ENCODE results near the gene INTS12.

INTS12 gene

DNA sequence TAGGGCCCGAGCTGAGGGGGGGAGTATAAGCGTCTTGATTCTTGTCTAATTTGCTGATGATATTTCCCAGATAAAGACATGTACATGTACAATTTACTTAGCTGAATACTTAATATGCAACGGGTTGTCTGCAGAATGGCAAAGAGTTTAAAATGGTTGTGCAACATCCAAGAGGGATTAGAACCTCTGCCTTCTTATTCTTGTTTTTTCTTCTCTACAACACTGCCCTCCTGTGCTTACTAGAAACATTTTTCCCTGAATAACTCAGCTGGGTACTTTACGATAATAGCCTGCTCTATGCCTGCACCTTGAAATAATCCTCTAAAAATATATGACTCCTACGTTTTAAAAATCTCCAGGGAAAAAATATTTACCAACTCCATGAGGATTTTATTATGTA, 41.8 kb downstream of the INTS12 start:
- ATAC-seq (ENCODE audit: low read depth) (no peak), DNase-seq (ENCODE audit: low spot score in 2 of 2) (no peak)
- H3K4me1 Mint-ChIP-seq, result peaks cover 3% of the 10 kb centered on the region

DNA sequence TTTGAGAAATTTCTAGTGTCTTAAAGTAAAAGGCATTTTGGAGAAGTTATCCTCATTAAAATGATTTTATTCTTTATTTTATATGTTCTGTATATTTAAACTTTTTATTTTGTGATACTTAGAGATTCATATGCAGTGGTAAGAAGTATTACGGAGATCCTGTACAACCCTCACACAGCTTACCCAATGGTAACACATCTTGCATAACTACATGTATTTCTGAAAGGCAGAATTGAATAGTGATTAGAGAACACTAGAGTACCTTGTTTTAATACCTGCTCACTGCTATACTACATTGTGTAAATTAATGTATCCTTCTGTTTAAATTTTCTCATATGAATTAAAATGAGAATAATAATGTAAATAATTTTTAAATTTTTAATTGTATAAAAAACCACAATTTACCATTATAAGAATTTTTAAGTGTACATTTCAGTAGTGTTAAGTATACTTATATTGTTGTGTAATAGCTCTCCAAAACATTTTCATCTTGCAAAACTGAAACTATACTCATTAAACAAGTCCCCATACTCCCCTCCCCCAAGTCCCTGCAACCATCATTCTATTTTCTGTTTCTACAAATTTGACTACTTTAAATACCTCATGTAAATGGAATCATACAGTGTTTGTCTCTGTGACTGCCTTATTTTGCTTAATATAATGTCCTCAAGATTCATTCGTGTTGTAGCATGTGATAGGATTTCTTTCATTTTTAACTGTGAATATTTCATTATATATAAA, 45.4 kb downstream of the INTS12 start:
- Mint-ChIP-seq H3K27me3 (no peaks in the 10 kb centered on the region), H3K9me3 (no peaks in the 10 kb centered on the region), H3K4me3 (no peak overlapping the region), H3K4me1 (peaks cover 3% of the 10 kb centered on the region), H3K27ac (no peak overlapping the region), H3K36me3 (no peaks in the 10 kb centered on the region)
- DNase-seq (ENCODE audit: low spot score in 2 of 2), result no peak
- ATAC-seq (ENCODE audit: low read depth), result no peak

More for the DNA sequence above, 41.8 kb downstream of the INTS12 start:
- Mint-ChIP-seq H3K27me3 (no peaks in the 10 kb centered on the region), H3K27ac (no peak overlapping the region), H3K4me3 (no peak overlapping the region), H3K9me3 (no peaks in the 10 kb centered on the region), H3K36me3 (no peaks in the 10 kb centered on the region)

DNA sequence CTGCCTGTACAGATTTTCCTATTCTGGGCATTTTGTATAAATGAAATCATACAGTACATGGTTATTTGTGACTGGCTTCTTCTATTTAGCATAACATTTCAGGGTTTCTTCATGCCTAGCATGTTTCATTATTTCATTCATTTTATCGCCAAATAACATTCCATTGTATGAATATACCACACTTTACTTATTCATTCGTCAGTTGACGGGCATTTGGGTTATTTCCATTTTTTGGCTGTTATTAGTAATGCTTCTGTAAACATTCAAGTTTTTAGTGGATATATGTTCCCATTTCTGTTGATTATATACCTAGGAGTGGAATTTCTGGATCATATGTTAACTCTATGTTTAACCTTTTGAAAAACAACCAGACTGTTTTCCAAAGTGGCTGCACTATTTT, 47.5 kb downstream of the INTS12 start:
- H3K27ac Mint-ChIP-seq, result no peak overlapping the region
- no peaks in the 10 kb centered on the region for H3K36me3 Mint-ChIP-seq
- H3K4me1 Mint-ChIP-seq, result peaks cover 3% of the 10 kb centered on the region
- no peak for ATAC-seq (ENCODE audit: low read depth)
- no peak for DNase-seq (ENCODE audit: low spot score in 2 of 2)
- H3K4me3 Mint-ChIP-seq, result no peak overlapping the region
- H3K9me3 Mint-ChIP-seq, result no peaks in the 10 kb centered on the region
- no peaks in the 10 kb centered on the region for H3K27me3 Mint-ChIP-seq

DNA sequence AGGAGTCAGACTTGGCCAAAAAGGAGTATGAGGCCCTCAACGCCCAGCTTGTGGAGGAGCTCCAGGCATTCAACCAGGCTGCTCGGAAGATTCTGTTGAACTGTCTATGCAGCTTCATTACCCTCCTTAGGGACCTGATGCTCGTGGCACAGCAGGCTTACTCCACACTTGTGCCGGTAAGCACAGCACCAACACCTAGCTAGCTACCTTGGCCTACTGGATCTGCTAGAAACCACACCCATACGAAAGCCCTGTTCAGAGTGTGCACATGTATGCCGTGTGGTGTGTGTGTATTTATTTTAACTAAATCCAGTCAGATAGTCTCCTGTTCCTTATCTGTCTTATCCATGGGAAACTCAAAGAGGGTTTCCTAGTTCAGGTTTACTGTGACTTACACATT, 49.3 kb downstream of the INTS12 start:
- Mint-ChIP-seq H3K4me1 (peaks cover 3% of the 10 kb centered on the region), H3K9me3 (no peaks in the 10 kb centered on the region), H3K4me3 (no peak overlapping the region), H3K27ac (no peak overlapping the region), H3K36me3 (no peaks in the 10 kb centered on the region), H3K27me3 (no peaks in the 10 kb centered on the region)
- DNase-seq (ENCODE audit: low spot score in 2 of 2) (no peak), ATAC-seq (ENCODE audit: low read depth) (no peak)

DNA sequence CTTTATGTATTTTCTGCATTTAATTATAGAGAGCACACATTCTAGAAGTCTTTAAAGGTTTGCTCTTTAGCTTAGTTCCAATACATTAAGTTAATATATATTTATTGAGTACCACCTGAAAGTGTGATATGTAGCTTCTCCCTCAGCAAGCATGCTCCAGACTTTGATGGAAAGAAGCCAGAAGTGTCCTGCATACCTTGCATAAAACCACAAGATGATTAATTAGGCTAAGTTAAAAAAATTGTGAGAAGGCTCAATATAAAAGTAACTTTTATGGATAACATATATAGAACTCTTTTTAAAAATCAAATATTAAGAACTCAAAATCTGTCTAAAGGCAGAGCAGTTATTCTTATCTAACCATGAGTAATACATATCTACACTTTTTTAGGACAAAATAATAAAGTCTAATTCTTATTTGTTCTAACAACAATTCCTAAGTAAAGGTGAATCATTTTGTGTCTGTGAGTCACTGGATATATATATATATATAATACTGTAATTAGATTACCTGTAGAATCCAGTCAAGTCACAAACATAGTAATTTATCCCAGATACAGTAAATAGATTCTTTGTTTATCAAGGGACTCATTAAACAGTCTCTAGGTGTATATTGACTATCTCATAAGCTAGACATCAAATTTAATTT, 51.2 kb downstream of the INTS12 start:
- Mint-ChIP-seq H3K4me3 (no peak overlapping the region), H3K27me3 (no peaks in the 10 kb centered on the region), H3K27ac (no peak overlapping the region), H3K4me1 (no peaks in the 10 kb centered on the region), H3K36me3 (no peaks in the 10 kb centered on the region), H3K9me3 (no peaks in the 10 kb centered on the region)
- ATAC-seq (ENCODE audit: low read depth) (no peak), DNase-seq (ENCODE audit: low spot score in 2 of 2) (no peak)

DNA sequence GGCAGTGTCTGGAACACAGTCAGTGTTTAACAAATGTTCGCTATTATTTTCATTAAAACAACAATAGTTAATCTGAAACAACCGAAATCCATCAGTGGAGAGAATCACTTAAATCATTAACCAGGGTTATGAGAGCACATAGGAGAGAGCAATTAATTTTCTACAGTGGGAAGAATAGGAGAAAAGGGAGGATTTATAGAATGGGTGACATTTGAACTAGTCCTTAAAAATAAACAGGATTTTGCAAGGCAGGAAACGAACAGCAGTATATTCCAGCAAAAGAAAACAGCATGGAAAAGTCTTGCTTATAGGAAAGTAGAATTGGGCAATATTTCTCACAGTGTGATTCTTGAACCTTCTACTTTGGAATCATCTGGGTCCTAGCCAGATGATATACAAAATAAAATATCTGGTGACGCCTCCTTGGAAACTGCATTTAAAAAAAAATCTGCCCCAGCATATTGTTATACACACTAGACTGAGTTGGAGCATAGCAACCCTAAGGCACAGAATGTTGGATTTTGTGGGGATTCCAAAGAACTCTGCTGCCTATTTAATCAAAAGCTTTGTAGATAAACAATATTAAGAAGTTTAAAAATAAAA, 56.1 kb downstream of the INTS12 start:
- H3K9me3 Mint-ChIP-seq, result no peaks in the 10 kb centered on the region
- peaks cover 10% of the 10 kb centered on the region for H3K27me3 Mint-ChIP-seq
- no peak overlapping the region for H3K4me3 Mint-ChIP-seq
- no peak for DNase-seq (ENCODE audit: low spot score in 2 of 2)
- H3K27ac Mint-ChIP-seq, result no peak overlapping the region
- no peaks in the 10 kb centered on the region for H3K4me1 Mint-ChIP-seq
- no peak for ATAC-seq (ENCODE audit: low read depth)
- H3K36me3 Mint-ChIP-seq, result no peaks in the 10 kb centered on the region

DNA sequence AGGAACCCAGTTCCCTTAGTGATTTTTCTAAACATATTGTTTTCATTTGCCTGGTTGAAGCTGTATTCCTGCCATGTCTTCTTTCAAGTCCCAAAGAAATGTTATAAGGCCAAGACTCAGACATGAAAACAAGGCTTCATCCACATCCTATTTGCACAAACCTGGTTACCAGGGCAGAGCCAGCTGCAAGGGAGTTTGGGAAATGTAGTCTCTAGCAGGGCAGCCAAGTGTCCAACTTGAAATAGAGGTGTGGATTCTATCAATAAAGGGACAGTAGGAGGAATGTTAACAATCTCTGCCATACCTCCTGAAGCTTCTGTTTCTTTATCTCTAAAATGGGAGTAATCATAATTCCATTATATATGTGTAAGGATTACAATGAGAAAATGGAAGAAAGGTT, 56.6 kb downstream of the INTS12 start:
- ATAC-seq (ENCODE audit: low read depth), result no peak
- no peaks in the 10 kb centered on the region for H3K9me3 Mint-ChIP-seq
- H3K4me3 Mint-ChIP-seq, result no peak overlapping the region
- H3K36me3 Mint-ChIP-seq, result no peaks in the 10 kb centered on the region
- H3K4me1 Mint-ChIP-seq, result no peaks in the 10 kb centered on the region
- H3K27me3 Mint-ChIP-seq, result peaks cover 10% of the 10 kb centered on the region
- DNase-seq (ENCODE audit: low spot score in 2 of 2), result no peak
- no peak overlapping the region for H3K27ac Mint-ChIP-seq

DNA sequence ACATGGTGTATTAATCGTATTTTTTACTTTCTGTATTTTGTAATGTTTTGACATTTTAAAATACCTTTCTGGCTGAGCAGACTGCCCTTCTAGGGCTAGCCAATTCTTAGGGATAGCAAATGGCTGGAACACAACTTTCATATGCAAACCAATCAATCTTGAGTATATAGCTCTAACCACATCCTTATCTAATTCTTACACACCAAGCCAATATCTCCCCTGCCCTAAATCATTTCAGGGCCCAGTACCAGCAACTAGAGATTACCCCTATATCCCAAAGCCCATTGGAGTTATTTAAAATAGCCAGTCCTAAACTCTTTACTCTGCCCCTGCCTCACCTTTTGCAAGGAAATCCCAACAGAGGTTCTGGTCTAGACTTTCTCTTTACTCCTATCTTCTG, 58.3 kb downstream of the INTS12 start:
- H3K36me3 Mint-ChIP-seq, result no peaks in the 10 kb centered on the region
- ATAC-seq (ENCODE audit: low read depth) (no peak), DNase-seq (ENCODE audit: low spot score in 2 of 2) (no peak)
- no peaks in the 10 kb centered on the region for H3K4me1 Mint-ChIP-seq
- no peak overlapping the region for H3K27ac Mint-ChIP-seq
- no peaks in the 10 kb centered on the region for H3K9me3 Mint-ChIP-seq
- H3K27me3 Mint-ChIP-seq, result peaks cover 10% of the 10 kb centered on the region
- H3K4me3 Mint-ChIP-seq, result no peak overlapping the region

DNA sequence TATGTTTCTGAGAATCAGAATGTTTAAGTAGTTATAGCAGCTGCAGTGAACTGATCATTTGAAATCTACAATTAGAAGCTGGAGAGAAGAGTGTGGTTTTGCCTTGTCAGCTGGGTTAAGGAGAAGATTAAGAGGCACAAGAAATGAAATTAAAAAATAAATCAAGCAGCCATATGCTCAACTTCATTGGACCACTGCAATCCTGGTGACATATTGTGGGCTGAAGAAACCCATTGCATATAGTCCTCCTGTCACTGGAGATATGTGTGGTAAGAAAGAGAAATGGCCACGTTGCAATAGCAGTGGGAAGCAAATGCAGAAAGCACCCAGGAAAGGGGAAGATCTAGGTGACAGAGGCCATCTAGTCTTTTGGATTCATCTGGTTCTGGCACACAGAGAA, 63.0 kb downstream of the INTS12 start:
- ATAC-seq (ENCODE audit: low read depth) (no peak), DNase-seq (ENCODE audit: low spot score in 2 of 2) (no peak)
- H3K36me3 Mint-ChIP-seq, result no peaks in the 10 kb centered on the region
- H3K27me3 Mint-ChIP-seq, result peaks cover 9% of the 10 kb centered on the region
- no peak overlapping the region for H3K4me3 Mint-ChIP-seq
- H3K9me3 Mint-ChIP-seq, result no peaks in the 10 kb centered on the region
- H3K27ac Mint-ChIP-seq, result no peak overlapping the region
- no peaks in the 10 kb centered on the region for H3K4me1 Mint-ChIP-seq

DNA sequence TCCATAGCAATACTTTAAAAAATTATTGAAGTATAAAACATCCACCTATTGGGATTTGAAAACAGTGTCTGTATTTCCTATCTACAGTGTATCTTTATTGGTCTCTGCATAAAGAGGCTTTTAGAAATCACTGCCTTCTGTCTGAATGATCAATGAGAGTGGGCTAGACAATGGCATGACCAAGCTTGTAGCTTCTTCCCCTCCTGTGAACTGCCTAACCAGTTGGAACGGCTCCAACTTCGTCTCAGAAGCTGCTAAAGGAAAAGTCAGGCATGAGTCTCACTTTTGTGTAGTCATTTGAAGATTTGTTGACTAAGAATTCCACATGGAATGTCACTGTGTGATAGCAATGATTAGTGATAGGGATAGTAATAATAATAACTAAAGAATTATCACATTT, 64.2 kb downstream of the INTS12 start:
- H3K4me1 Mint-ChIP-seq, result no peaks in the 10 kb centered on the region
- H3K27ac Mint-ChIP-seq, result no peak overlapping the region
- ATAC-seq (ENCODE audit: low read depth), result no peak
- H3K27me3 Mint-ChIP-seq, result peaks cover 6% of the 10 kb centered on the region
- H3K9me3 Mint-ChIP-seq, result no peaks in the 10 kb centered on the region
- no peaks in the 10 kb centered on the region for H3K36me3 Mint-ChIP-seq
- no peak overlapping the region for H3K4me3 Mint-ChIP-seq
- no peak for DNase-seq (ENCODE audit: low spot score in 2 of 2)

DNA sequence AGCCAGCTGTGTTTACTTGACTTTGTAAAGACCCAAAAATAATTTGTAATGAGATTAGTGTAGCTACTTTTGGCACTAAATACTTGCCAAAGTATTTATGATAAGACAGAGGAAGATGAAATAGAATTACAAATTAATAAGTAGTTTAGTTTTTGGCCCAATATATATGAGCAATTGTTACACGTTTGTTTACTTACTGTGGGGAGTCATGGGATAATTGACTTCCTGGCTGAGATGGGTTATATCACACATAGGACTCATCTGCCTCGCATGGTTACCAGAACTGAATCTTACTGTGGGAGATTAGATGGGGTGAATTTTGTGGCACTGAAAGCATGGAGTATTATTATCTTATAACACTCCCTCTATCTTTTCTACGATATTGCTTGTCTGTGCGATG, 66.6 kb downstream of the INTS12 start:
- DNase-seq (ENCODE audit: low spot score in 2 of 2), result no peak
- no peaks in the 10 kb centered on the region for H3K9me3 Mint-ChIP-seq
- ATAC-seq (ENCODE audit: low read depth), result no peak
- H3K4me3 Mint-ChIP-seq, result no peak overlapping the region
- peaks cover 7% of the 10 kb centered on the region for H3K4me1 Mint-ChIP-seq
- H3K27me3 Mint-ChIP-seq, result peaks cover 2% of the 10 kb centered on the region
- H3K27ac Mint-ChIP-seq, result no peak overlapping the region
- no peaks in the 10 kb centered on the region for H3K36me3 Mint-ChIP-seq

DNA sequence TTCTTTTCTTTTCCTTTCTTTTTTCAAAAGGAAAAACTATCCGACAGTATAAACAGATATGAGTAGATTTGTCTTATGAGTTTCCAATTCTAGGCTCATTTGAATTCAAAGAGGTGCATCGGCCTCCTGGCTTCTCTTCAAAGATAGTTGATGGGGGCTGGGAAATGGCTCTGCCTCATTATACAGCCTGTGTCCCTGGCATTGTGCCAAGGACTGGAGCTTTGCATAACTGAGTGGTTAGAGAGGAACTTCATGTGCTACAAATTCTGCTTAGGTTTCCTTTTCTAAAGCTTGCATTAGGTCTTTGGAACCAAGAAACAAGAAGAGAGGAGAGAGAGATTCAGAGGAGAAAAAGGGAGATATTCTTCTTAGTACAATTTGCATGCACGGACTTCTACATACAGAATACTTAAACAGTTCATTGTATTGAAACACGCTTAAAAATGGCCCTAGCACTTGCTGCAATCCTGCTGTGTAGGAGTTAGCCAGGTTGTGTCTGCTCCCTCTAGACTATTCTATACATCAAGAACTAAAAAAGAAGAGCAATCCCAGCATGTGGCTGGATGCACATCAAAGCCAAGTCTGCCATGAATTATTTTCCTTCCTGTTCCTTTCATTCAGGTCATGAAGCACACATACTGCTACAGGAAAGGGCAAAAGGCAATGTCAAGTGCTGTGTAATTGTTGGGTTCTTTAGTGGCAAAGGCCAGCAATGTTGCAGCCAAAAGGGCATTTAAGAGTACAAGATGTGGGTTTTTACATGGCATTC, 70.9 kb downstream of the INTS12 start:
- H3K27ac Mint-ChIP-seq, result peak overlapping the region; percentile 56
- ATAC-seq (ENCODE audit: low read depth), result peak; percentile 98

DNA sequence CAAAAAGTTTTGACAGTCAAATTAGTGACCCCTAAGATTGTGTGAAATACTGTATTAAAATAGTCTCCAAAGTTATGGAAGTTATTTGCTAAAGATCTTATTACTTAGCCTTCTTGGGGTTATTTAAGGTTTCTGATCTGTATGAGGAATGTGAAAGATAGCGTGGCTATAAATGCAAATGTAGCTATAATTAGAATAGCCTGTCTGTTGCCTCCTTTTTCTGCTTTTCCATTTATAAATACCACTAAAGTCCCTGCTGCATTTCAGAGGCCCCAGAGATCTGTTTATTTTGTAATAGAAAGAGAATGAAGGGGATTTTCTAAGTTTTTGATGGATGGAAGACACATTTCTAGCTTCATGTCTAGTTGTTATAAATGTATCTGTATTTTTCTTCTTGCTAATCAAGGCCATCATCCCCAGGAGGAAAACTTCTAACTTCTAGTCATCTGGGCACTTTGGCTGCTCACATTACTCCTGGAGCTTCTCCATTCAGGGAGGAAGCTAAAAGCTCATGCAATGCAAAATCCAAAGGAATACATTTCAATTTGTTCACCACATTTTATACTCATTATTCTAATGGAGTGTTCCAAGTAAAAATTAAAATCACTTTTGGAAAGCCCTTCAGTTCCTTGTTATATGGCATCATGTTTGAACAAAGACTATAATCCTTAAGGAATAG, 73.9 kb downstream of the INTS12 start:
- H3K27ac Mint-ChIP-seq, result no peak overlapping the region
- DNase-seq (ENCODE audit: low spot score in 2 of 2), result no peak
- H3K9me3 Mint-ChIP-seq, result no peaks in the 10 kb centered on the region
- no peak overlapping the region for H3K4me3 Mint-ChIP-seq
- H3K4me1 Mint-ChIP-seq, result peaks cover 14% of the 10 kb centered on the region
- no peaks in the 10 kb centered on the region for H3K27me3 Mint-ChIP-seq
- ATAC-seq (ENCODE audit: low read depth), result no peak
- no peaks in the 10 kb centered on the region for H3K36me3 Mint-ChIP-seq

More for the DNA sequence above, 70.9 kb downstream of the INTS12 start:
- peak; percentile 44 to 56 for DNase-seq (ENCODE audit: low spot score in 2 of 2)
- Mint-ChIP-seq H3K36me3 (no peaks in the 10 kb centered on the region), H3K27me3 (no peaks in the 10 kb centered on the region), H3K4me1 (peaks cover 14% of the 10 kb centered on the region), H3K9me3 (no peaks in the 10 kb centered on the region), H3K4me3 (peak overlapping the region; percentile 41)

DNA sequence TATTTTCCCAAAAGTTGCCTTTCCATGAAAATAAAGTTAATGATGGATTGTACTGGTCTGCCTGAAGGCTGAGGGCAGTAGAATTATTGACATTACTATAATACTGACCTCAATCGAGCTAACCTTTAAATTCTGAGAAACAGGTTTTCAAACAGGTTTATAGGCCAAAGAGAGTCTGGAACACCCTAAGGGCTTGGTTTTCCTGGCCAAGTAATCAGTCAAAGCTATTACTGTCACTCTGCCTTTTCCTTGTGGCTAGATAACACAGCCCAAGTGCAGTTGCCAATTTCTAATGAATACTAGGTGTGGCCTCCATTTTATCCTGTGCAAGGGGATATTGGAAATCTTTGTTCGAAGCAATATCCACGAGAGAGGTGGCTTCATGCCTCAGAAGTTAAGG, 75.2 kb downstream of the INTS12 start:
- Mint-ChIP-seq H3K9me3 (no peaks in the 10 kb centered on the region), H3K27ac (no peak overlapping the region), H3K4me1 (peaks cover 14% of the 10 kb centered on the region), H3K4me3 (no peak overlapping the region), H3K27me3 (peaks cover 2% of the 10 kb centered on the region), H3K36me3 (no peaks in the 10 kb centered on the region)
- ATAC-seq (ENCODE audit: low read depth) (no peak), DNase-seq (ENCODE audit: low spot score in 2 of 2) (no peak)
